Kasumi-1 (cell line): ENCODE data around the gene EFHD2.
"Not testable (repeated sequence)": the region's sequence is repeated elsewhere in the genome, so short reads cannot be mapped to it uniquely, and the experiment has no call there.

Source experiments
- DNase-seq, 2 experiments: peaks; one replicate each; lab custom pipeline; 2025; lab: John Stamatoyannopoulos, UW

EFHD2 gene

GRCh38 chr1:15409388-15410222, at the start of gene EFHD2:
TSS of gene EFHD2 (plus strand) at chr1:15409888. CDS start at chr1:15409972, 84 bp downstream.
- DNase-seq: peak; percentile 62 to 63

GRCh38 chr1:15360700-15361099, 49.0 kb upstream of the EFHD2 start:
- no peak for DNase-seq

- no peak for DNase-seq
These were observed 47.5 kb upstream of the EFHD2 start for GRCh38 chr1:15362096-15362736.

- no peak for DNase-seq
These were observed 47.0 kb upstream of the EFHD2 start for GRCh38 chr1:15362737-15363128.

- no peak for DNase-seq
These were observed 44.9 kb upstream of the EFHD2 start for GRCh38 chr1:15364740-15365139.

GRCh38 chr1:15368888-15369287, 40.8 kb upstream of the EFHD2 start:
- no peak for DNase-seq

GRCh38 chr1:15370268-15370667, 39.4 kb upstream of the EFHD2 start:
- no peak for DNase-seq

GRCh38 chr1:15370781-15371520, 38.7 kb upstream of the EFHD2 start:
- no peak for DNase-seq

- no peak for DNase-seq
These were observed 37.8 kb upstream of the EFHD2 start for GRCh38 chr1:15371610-15372545.

GRCh38 chr1:15378729-15379128, 31.0 kb upstream of the EFHD2 start:
- DNase-seq: no peak

- DNase-seq: not testable (repeated sequence)
These were observed 30.5 kb upstream of the EFHD2 start for GRCh38 chr1:15379151-15379550.

- no peak for DNase-seq
These were observed 28.8 kb upstream of the EFHD2 start for GRCh38 chr1:15380601-15381508.

- no peak for DNase-seq
These were observed 27.9 kb upstream of the EFHD2 start for GRCh38 chr1:15381805-15382204.

GRCh38 chr1:15382601-15383518, 26.8 kb upstream of the EFHD2 start:
- DNase-seq: no peak

GRCh38 chr1:15383810-15384209, 25.9 kb upstream of the EFHD2 start:
- no peak for DNase-seq

- no peak for DNase-seq
These were observed 25.3 kb upstream of the EFHD2 start for GRCh38 chr1:15384301-15384901.

GRCh38 chr1:15385420-15385819, 24.3 kb upstream of the EFHD2 start:
- no peak for DNase-seq

- no peak for DNase-seq
These were observed 23.4 kb upstream of the EFHD2 start for GRCh38 chr1:15386164-15386749.
